GM12891 (cell line): ENCODE measurements around the gene ADAT2.

ENCODE experiments used
- PAX5 ChIP-seq: IDR thresholded peaks from 2 replicates; pipeline ENCODE4 v1.6.1; 2011; ENCODE audit warnings: low read length, moderate library complexity, mild to moderate bottlenecking; ENCODE audit not compliant: insufficient read depth, severe bottlenecking
- POLR2A ChIP-seq: IDR thresholded peaks from 2 replicates; pipeline ENCODE4 v1.6.1; 2011; ENCODE audit warnings: low read depth, low read length, control low read depth
- POLR2AphosphoS5 ChIP-seq: IDR thresholded peaks from 2 replicates; pipeline ENCODE4 v1.6.1; 2011; ENCODE audit warnings: low read depth, low read length, control low read depth
- POU2F2 ChIP-seq: IDR thresholded peaks from 2 replicates; pipeline ENCODE4 v1.6.1; 2011; ENCODE audit warnings: low read depth, mild to moderate bottlenecking, control low read depth, low read length, moderate library complexity
- SPI1 ChIP-seq: IDR thresholded peaks from 2 replicates; pipeline ENCODE4 v1.6.1; 2011; ENCODE audit warnings: low read depth, low read length, control low read depth
- TAF1 ChIP-seq: IDR thresholded peaks from 2 replicates; pipeline ENCODE4 v1.6.1; 2011; ENCODE audit warnings: low read depth, low read length, control low read depth

DNA sequence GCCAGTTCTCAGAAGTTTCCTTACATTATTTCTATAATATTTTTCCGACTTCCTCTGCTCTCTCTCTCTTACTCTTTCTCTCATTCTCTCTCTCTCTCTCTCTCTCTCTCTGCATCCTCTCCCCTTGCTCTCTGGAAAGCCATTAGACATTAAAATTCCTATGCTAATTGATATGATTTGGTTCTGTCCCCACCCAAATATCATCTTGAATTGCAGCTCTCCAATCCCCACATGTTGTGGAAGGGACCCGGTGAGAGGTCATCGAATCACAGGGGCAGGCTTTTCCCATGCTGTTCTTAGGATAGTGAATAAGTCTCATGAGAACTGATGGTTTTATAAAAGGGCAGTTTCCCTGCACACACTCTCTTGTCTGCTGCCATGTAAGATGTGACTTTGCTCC lies 74.1 kb downstream of the ADAT2 start:
- TF ChIP-seq TAF1: no peak
- TF ChIP-seq POLR2A: no peak
- TF ChIP-seq SPI1: no peak
- no peak for TF ChIP-seq POLR2AphosphoS5
- no peak for TF ChIP-seq POU2F2
- no peak for TF ChIP-seq PAX5
